DMS79 (cell line): ENCODE measurements around the gene AUTS2.

Experiments
- DNase-seq: peaks from one replicate; lab custom pipeline; 2025; lab: John Stamatoyannopoulos, UW

AUTS2 gene

GRCh38 chr7:70068531-70068930, 470.3 kb downstream of the AUTS2 start:
- peak; percentile 90 for DNase-seq

GRCh38 chr7:70069977-70070376, 471.7 kb downstream of the AUTS2 start:
- DNase-seq: no peak

- no peak for DNase-seq
These were observed 473.5 kb downstream of the AUTS2 start for GRCh38 chr7:70071766-70072165.

GRCh38 chr7:70072220-70072619, 473.9 kb downstream of the AUTS2 start:
- DNase-seq: no peak

- DNase-seq: no peak
These were observed 478.1 kb downstream of the AUTS2 start for GRCh38 chr7:70076325-70076724.

- no peak for DNase-seq
These were observed 483.9 kb downstream of the AUTS2 start for GRCh38 chr7:70082099-70082611.

- no peak for DNase-seq
These were observed 493.1 kb downstream of the AUTS2 start for GRCh38 chr7:70091362-70091761.

- peak; percentile 94 for DNase-seq
These were observed 494.3 kb downstream of the AUTS2 start for GRCh38 chr7:70092314-70093204.

- DNase-seq: peak; percentile 63
These were observed 495.1 kb downstream of the AUTS2 start for GRCh38 chr7:70093205-70093904.

- DNase-seq: no peak
These were observed 496.6 kb downstream of the AUTS2 start for GRCh38 chr7:70094831-70095230.

GRCh38 chr7:70097645-70098044, 499.4 kb downstream of the AUTS2 start:
- DNase-seq: peak; percentile 3

- DNase-seq: peak; percentile 42
These were observed 499.9 kb downstream of the AUTS2 start for GRCh38 chr7:70098133-70098561.

- DNase-seq: no peak
These were observed 500.8 kb downstream of the AUTS2 start for GRCh38 chr7:70098905-70099672.

GRCh38 chr7:70104243-70104642, 506.0 kb downstream of the AUTS2 start:
- no peak for DNase-seq

- DNase-seq: no peak
These were observed 514.8 kb downstream of the AUTS2 start for GRCh38 chr7:70113078-70113477.

GRCh38 chr7:70113536-70113935, 515.3 kb downstream of the AUTS2 start:
- no peak for DNase-seq

- no peak for DNase-seq
These were observed 516.5 kb downstream of the AUTS2 start for GRCh38 chr7:70114806-70115205.

- no peak for DNase-seq
These were observed 518.0 kb downstream of the AUTS2 start for GRCh38 chr7:70116244-70116643.

- DNase-seq: no peak
These were observed 518.6 kb downstream of the AUTS2 start for GRCh38 chr7:70116867-70117266.

- no peak for DNase-seq
These were observed 522.6 kb downstream of the AUTS2 start for GRCh38 chr7:70120851-70121250.

- DNase-seq: no peak
These were observed 533.5 kb downstream of the AUTS2 start for GRCh38 chr7:70131817-70132216.

- no peak for DNase-seq
These were observed 534.1 kb downstream of the AUTS2 start for GRCh38 chr7:70132226-70132851.
